HCT116 (cell line): Measurements from ENCODE around the gene TBC1D16. TPM values are rescaled to one million over a fixed set of nuclear protein-coding genes. Genes with fewer than 3 reads are reported as not detected.

ENCODE experiments used
- ATAC-seq: fragments of 200-7000 bp; cut with Tn5 transposase; 2 replicates; pipeline ENCODE4 v1.9.1; 2020; ENCODE audit warnings: mild to moderate bottlenecking, moderate library complexity
- BruUV-seq: library from RNA; stranded (reverse); fragments of 400-500 nt; replicated peaks from 2 replicates; lab custom pipeline; 2021; lab: Mats Ljungman, UMichigan
- CTCF ChIA-PET: fragments of 300-600 bp; sonication (Branson Sonifier 250); formaldehyde crosslinking; loops from one replicate; lab custom pipeline; 2021; ENCODE audit warnings: antibody characterized with exemption; lab: Charles Lee
- POLR2A ChIA-PET: fragments of 300-600, 350-600 bp; sonication (Branson Sonifier 250); formaldehyde crosslinking; loops from one replicate; lab custom pipeline; 2021; ENCODE audit warnings: antibody characterized with exemption; lab: Charles Lee
- RAD21 ChIA-PET, 2 experiments: fragments of 300-600 bp; sonication (Branson Sonifier 250); formaldehyde crosslinking; loops; one replicate each; lab custom pipeline; 2023; ENCODE audit warnings: low total read pairs in 2 of 2; ENCODE audit not compliant: uncharacterized antibody in 2 of 2, unreplicated experiment in 2 of 2, low non-redundant PET in 1 of 2; lab: Charles Lee
- DNase-seq: peaks from one replicate; pipeline ENCODE4 v3.0.0-alpha.2; 2010; ENCODE audit warnings: low read depth, low spot score
- H2AFZ ChIP-seq: fragments of 200-600 bp; shearing (Covaris generic), sonication (generic); 2 replicates; pipeline ENCODE4 v1.6.1; 2017; ENCODE audit warnings: low read depth, mixed run types, mixed read lengths, antibody characterized with exemption, low read length; ENCODE audit not compliant: poor library complexity, severe bottlenecking
- H3K27ac ChIP-seq: 2 replicates; pipeline ENCODE4 v1.5.1; 2012; ENCODE audit warnings: low read depth, low read length
- H3K27me3 ChIP-seq: fragments of 200-600 bp; sonication (generic); 2 replicates; pipeline ENCODE4 v1.6.1; 2016; ENCODE audit warnings: mixed run types, low read length, mixed read lengths; ENCODE audit not compliant: insufficient read depth
- H3K36me3 ChIP-seq, 2 experiments: fragments of 200-500 bp in 1 of 2; fragments of 200-600 bp in 1 of 2; sonication (Bioruptor generic) in 1 of 2; sonication (generic) in 1 of 2; 2 replicates each; pipeline versions ENCODE4 v1.5.1 to v1.6.1; 2014 to 2016; ENCODE audit warnings: low read length in 2 of 2, inconsistent platforms in 1 of 2, mixed read lengths in 1 of 2, mixed run types in 1 of 2; ENCODE audit not compliant: insufficient read depth in 2 of 2, control insufficient read depth in 1 of 2
- H3K4me1 ChIP-seq, 2 experiments: fragments of 200-600 bp in 1 of 2; sonication (generic) in 1 of 2; 2 replicates each; pipeline versions ENCODE4 v1.5.1 to v1.6.1; 2012 to 2017; ENCODE audit warnings: low read length in 2 of 2, inconsistent platforms in 1 of 2, mild to moderate bottlenecking in 1 of 2, mixed read lengths in 1 of 2, mixed run types in 1 of 2, moderate library complexity in 1 of 2; ENCODE audit not compliant: insufficient read depth in 2 of 2, control insufficient read depth in 1 of 2
- H3K4me2 ChIP-seq: fragments of 200-600 bp; sonication (generic); 2 replicates; pipeline ENCODE4 v1.6.1; 2017; ENCODE audit warnings: mixed run types, low read length, mixed read lengths
- H3K4me3 ChIP-seq, 2 experiments: fragments of 200-600 bp in 1 of 2; sonication (generic) in 1 of 2; replicated peaks in 1 of 2; 2 replicates each; pipeline ENCODE4 v1.5.1; 2011 to 2016; ENCODE audit warnings: low read length in 2 of 2, control low read depth in 1 of 2, low read depth in 1 of 2, mild to moderate bottlenecking in 1 of 2, mixed read lengths in 1 of 2, mixed run types in 1 of 2
- H3K79me2 ChIP-seq: fragments of 200-600 bp; sonication (generic); 2 replicates; pipeline ENCODE4 v1.6.1; 2017; ENCODE audit warnings: mild to moderate bottlenecking, mixed run types, low read length, moderate library complexity, mixed read lengths; ENCODE audit not compliant: insufficient read depth
- H3K9ac ChIP-seq: fragments of 200-600 bp; sonication (generic); 2 replicates; pipeline ENCODE4 v1.6.1; 2016; ENCODE audit warnings: low read length, mixed read lengths
- H3K9me2 ChIP-seq: fragments of 200-600 bp; sonication (generic), shearing (Covaris generic); 2 replicates; pipeline ENCODE4 v1.6.1; 2017; ENCODE audit warnings: mixed run types, mild to moderate bottlenecking, moderate library complexity; ENCODE audit not compliant: insufficient read depth
- H3K9me3 ChIP-seq, 2 experiments: fragments of 200-500 bp in 1 of 2; fragments of 200-600 bp in 1 of 2; sonication (Bioruptor generic) in 1 of 2; sonication (generic) in 1 of 2; 2 replicates each; pipeline ENCODE4 v1.6.1; 2014 to 2017; ENCODE audit warnings: low read length in 2 of 2, mixed read lengths in 2 of 2, inconsistent platforms in 1 of 2, low read depth in 1 of 2, mild to moderate bottlenecking in 1 of 2, mixed run types in 1 of 2, moderate library complexity in 1 of 2; ENCODE audit not compliant: control insufficient read depth in 1 of 2, insufficient read depth in 1 of 2
- H4K20me1 ChIP-seq: fragments of 200-600 bp; sonication (generic), shearing (Covaris generic); 2 replicates; pipeline ENCODE4 v1.6.1; 2017; ENCODE audit warnings: mixed run types, mild to moderate bottlenecking, moderate library complexity; ENCODE audit not compliant: insufficient read depth
- ATF3 ChIP-seq: IDR thresholded peaks from 2 replicates; pipeline ENCODE4 v1.6.1; 2012
- CBX3 ChIP-seq: IDR thresholded peaks from 2 replicates; pipeline ENCODE4 v1.6.1; 2012; ENCODE audit warnings: low read depth
- CEBPB ChIP-seq: IDR thresholded peaks from 2 replicates; pipeline ENCODE4 v1.6.1; 2012; ENCODE audit warnings: low read depth
- EGR1 ChIP-seq: IDR thresholded peaks from 2 replicates; pipeline ENCODE4 v1.6.1; 2012; ENCODE audit warnings: low read depth
- EZH2 ChIP-seq: fragments of 200-600 bp; sonication (generic); IDR thresholded peaks from 2 replicates; pipeline ENCODE4 v1.6.1; 2017; ENCODE audit warnings: antibody characterized with exemption, mixed run types
- JUND ChIP-seq: IDR thresholded peaks from 2 replicates; pipeline ENCODE4 v1.6.1; 2012
- POLR2AphosphoS5 ChIP-seq: IDR thresholded peaks from 2 replicates; pipeline ENCODE4 v1.6.1; 2011; ENCODE audit warnings: mild to moderate bottlenecking, low read depth, low read length, moderate library complexity
- RAD21 ChIP-seq: IDR thresholded peaks from 2 replicates; pipeline ENCODE4 v1.6.1; 2012; ENCODE audit warnings: low read depth, mild to moderate bottlenecking
- REST ChIP-seq: IDR thresholded peaks from 2 replicates; pipeline ENCODE4 v1.6.1; 2012; ENCODE audit warnings: low read depth
- SIN3A ChIP-seq: IDR thresholded peaks from 2 replicates; pipeline ENCODE4 v1.6.1; 2012; ENCODE audit warnings: low read depth
- SP1 ChIP-seq: IDR thresholded peaks from 2 replicates; pipeline ENCODE4 v1.6.1; 2012; ENCODE audit warnings: low read depth
- TCF7L2 ChIP-seq: IDR thresholded peaks from 2 replicates; pipeline ENCODE4 v1.7.0; 2011; ENCODE audit warnings: borderline replicate concordance, inconsistent platforms; ENCODE audit not compliant: insufficient read depth, insufficient read length; ENCODE audit errors: extremely low read depth
- ZFX ChIP-seq: fragments of 450-650 bp; IDR thresholded peaks from 2 replicates; pipeline ENCODE4 v1.6.1; 2017
- intact Hi-C: fragments of 100-400 bp; cut with micrococcal nuclease; formaldehyde crosslinking; loops from 2 replicates; pipeline ENCODE4 v1.10.0; 2022
- total RNA-seq: library from RNA; stranded (reverse); gene quantifications from one replicate; pipeline ENCODE4 v1.2.1, GENCODE V29; 2021; ENCODE audit not compliant: unreplicated experiment
- TF ChIP-seq, protein P1 (sequence below), 3 experiments: fragments of 200-600 bp in 1 of 3; sonication (generic) in 1 of 3; IDR thresholded peaks in 2 of 3; conservative IDR thresholded peaks in 1 of 3; 2 replicates each; pipeline ENCODE4 v1.5.1; 2012 to 2017; ENCODE audit warnings: low read depth in 2 of 3, low read length in 2 of 3, antibody characterized with exemption in 1 of 3, borderline replicate concordance in 1 of 3, control low read depth in 1 of 3, mild to moderate bottlenecking in 1 of 3, mixed read lengths in 1 of 3, mixed run types in 1 of 3, moderate library complexity in 1 of 3; ENCODE audit not compliant: insufficient read depth in 1 of 3
- TF ChIP-seq, protein P2 (sequence below): IDR thresholded peaks from 2 replicates; pipeline ENCODE4 v1.6.1; 2012

Gene TBC1D16
- total RNA-seq, 1 experiment from 2014 or later = 31.1 TPM

- Histone ChIP-seq H3K9ac (no peak overlapping the region), H3K9me2 (no peaks in the 10 kb centered on the region), H3K79me2 (no peaks in the 10 kb centered on the region), H3K27ac (no peak overlapping the region), H4K20me1 (no peaks in the 10 kb centered on the region), H3K9me3 (no peaks in the 10 kb centered on the region), H3K4me1 (peaks cover 8 to 11% of the 10 kb centered on the region in 2 experiments; a peak in 3 of 4 replicates), H3K4me3 (no peak overlapping the region), H3K4me2 (no peak overlapping the region), H2AFZ (no peak overlapping the region), H3K36me3 (no peaks in the 10 kb centered on the region), H3K27me3 (no peaks in the 10 kb centered on the region)
- intact Hi-C loops = no loop called here
- ChIA-PET POLR2A (interaction anchor here (0.6 kb wide), 1 partner anchor 141 kb away, joined by 3 read pairs; the partner anchor contains the start of gene CBX4), RAD21 (no interaction called here), CTCF (interaction anchor here (1.3 kb wide), 1 partner anchor 9 kb away, joined by 3 read pairs; no protein-coding TSS in a partner anchor)
- ATAC-seq (no peak), DNase-seq (no peak)
- no peak for TF ChIP-seq JUND
- no TSS peak for BruUV-seq
Measured at GRCh38 chr17:79979816-79980215, 55.9 kb downstream of the TBC1D16 start.

- Histone ChIP-seq H3K4me2 (no peak overlapping the region), H2AFZ (no peak overlapping the region), H3K4me3 (no peak overlapping the region), H4K20me1 (no peaks in the 10 kb centered on the region), H3K36me3 (no peaks in the 10 kb centered on the region), H3K9ac (no peak overlapping the region), H3K4me1 (peaks cover 7 to 10% of the 10 kb centered on the region in 2 experiments; a peak in 3 of 4 replicates), H3K9me2 (no peaks in the 10 kb centered on the region), H3K79me2 (no peaks in the 10 kb centered on the region), H3K9me3 (no peaks in the 10 kb centered on the region), H3K27me3 (no peaks in the 10 kb centered on the region), H3K27ac (no peak overlapping the region)
- BruUV-seq = no TSS peak
- ChIA-PET CTCF (interaction anchor here (1.3 kb wide), 1 partner anchor 9 kb away, joined by 3 read pairs; no protein-coding TSS in a partner anchor), POLR2A (interaction anchor here (0.6 kb wide), 1 partner anchor 140 kb away, joined by 3 read pairs; the partner anchor contains the start of gene CBX4), RAD21 (no interaction called here)
- intact Hi-C loops = no loop called here
- DNase-seq = no peak
- ATAC-seq = no peak
- no peak for TF ChIP-seq CEBPB
- no peak for TF ChIP-seq ZFX
- TF ChIP-seq, protein P1, sequence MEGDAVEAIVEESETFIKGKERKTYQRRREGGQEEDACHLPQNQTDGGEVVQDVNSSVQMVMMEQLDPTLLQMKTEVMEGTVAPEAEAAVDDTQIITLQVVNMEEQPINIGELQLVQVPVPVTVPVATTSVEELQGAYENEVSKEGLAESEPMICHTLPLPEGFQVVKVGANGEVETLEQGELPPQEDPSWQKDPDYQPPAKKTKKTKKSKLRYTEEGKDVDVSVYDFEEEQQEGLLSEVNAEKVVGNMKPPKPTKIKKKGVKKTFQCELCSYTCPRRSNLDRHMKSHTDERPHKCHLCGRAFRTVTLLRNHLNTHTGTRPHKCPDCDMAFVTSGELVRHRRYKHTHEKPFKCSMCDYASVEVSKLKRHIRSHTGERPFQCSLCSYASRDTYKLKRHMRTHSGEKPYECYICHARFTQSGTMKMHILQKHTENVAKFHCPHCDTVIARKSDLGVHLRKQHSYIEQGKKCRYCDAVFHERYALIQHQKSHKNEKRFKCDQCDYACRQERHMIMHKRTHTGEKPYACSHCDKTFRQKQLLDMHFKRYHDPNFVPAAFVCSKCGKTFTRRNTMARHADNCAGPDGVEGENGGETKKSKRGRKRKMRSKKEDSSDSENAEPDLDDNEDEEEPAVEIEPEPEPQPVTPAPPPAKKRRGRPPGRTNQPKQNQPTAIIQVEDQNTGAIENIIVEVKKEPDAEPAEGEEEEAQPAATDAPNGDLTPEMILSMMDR (IDR thresholded peaks at IDR 0.05 in 2 of 3, conservative IDR thresholded peaks at IDR 0.05 in 1 of 3; ENCODE audit: borderline replicate concordance in 1 of 3, insufficient read depth in 1 of 3, low read depth in 2 of 3, low read length in 2 of 3) = no peak
- TF ChIP-seq EGR1 = no peak
- no peak for TF ChIP-seq SP1
- no peak for TF ChIP-seq JUND
- no peak for TF ChIP-seq RAD21
- no peak for TF ChIP-seq ATF3
- no peak for TF ChIP-seq EZH2
- TF ChIP-seq, protein P2, sequence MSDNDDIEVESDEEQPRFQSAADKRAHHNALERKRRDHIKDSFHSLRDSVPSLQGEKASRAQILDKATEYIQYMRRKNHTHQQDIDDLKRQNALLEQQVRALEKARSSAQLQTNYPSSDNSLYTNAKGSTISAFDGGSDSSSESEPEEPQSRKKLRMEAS = no peak
- no peak for TF ChIP-seq CBX3
- no peak for TF ChIP-seq TCF7L2
- no peak for TF ChIP-seq SIN3A
- no peak for TF ChIP-seq REST
- TF ChIP-seq POLR2AphosphoS5 = no peak
Measured at GRCh38 chr17:79979221-79979741, 56.4 kb downstream of the TBC1D16 start.
